Liver (tissue), 3 donors: ENCODE measurements around the gene KIRREL3.
A peak's percentile ranks its signal among the peaks of the same experiment; 100 is the strongest.

ENCODE experiments used
- CTCF ChIP-seq: fragments of 150-350 bp; IDR thresholded peaks from 2 replicates; pipeline ENCODE4 v1.5.1; 2017; ENCODE audit warnings: improper control_type of control experiment, low read depth, low read length; ENCODE audit not compliant: missing input control
- MAX ChIP-seq: IDR thresholded peaks from 2 replicates; pipeline ENCODE4 v1.6.1; 2016; ENCODE audit warnings: antibody characterized with exemption
- REST ChIP-seq: IDR thresholded peaks from 2 replicates; pipeline ENCODE4 v1.6.1; 2016; ENCODE audit warnings: antibody characterized with exemption, mild to moderate bottlenecking
- SP1 ChIP-seq: IDR thresholded peaks from 2 replicates; pipeline ENCODE4 v1.6.1; 2018; ENCODE audit warnings: antibody characterized with exemption, mild to moderate bottlenecking
- YY1 ChIP-seq: IDR thresholded peaks from 2 replicates; pipeline ENCODE4 v1.6.1; 2016; ENCODE audit warnings: antibody characterized with exemption, mild to moderate bottlenecking
- donor health status: healthy.
- donor health status: healthy.

- TF ChIP-seq CTCF (no peak), SP1 (no peak), REST (no peak), MAX (no peak), YY1 (peak; percentile 64)
Observed at GRCh38 chr11:126655807-126656128, 344.8 kb downstream of the KIRREL3 start.
